ENCODE measurements around the gene ACSM3. TPM values are rescaled to one million over a fixed set of nuclear protein-coding genes. Genes with fewer than 3 reads are reported as not detected.
"Not testable (repeated sequence)": the region's sequence is repeated elsewhere in the genome, so short reads cannot be mapped to it uniquely, and the experiment has no call there.

ACSM3 gene
- total and polyA plus RNA-seq, 2 experiments from 2014 or later, result 1.8 to 4.5 TPM

- Histone ChIP-seq H3K36me3 (no peaks in the 10 kb centered on the region), H3K4me3 (no peak overlapping the region), H3K27ac (no peak overlapping the region), H3K27me3 (no peaks in the 10 kb centered on the region), H3K9me3 (ENCODE audit: low read depth) (no peaks in the 10 kb centered on the region), H3K4me1 (ENCODE audit: low read depth) (no peaks in the 10 kb centered on the region)
- TF ChIP-seq, protein P1, sequence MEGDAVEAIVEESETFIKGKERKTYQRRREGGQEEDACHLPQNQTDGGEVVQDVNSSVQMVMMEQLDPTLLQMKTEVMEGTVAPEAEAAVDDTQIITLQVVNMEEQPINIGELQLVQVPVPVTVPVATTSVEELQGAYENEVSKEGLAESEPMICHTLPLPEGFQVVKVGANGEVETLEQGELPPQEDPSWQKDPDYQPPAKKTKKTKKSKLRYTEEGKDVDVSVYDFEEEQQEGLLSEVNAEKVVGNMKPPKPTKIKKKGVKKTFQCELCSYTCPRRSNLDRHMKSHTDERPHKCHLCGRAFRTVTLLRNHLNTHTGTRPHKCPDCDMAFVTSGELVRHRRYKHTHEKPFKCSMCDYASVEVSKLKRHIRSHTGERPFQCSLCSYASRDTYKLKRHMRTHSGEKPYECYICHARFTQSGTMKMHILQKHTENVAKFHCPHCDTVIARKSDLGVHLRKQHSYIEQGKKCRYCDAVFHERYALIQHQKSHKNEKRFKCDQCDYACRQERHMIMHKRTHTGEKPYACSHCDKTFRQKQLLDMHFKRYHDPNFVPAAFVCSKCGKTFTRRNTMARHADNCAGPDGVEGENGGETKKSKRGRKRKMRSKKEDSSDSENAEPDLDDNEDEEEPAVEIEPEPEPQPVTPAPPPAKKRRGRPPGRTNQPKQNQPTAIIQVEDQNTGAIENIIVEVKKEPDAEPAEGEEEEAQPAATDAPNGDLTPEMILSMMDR (IDR thresholded peaks at IDR 0.05; ENCODE audit: low read depth, low read length), result no peak
- DNase-seq (ENCODE audit: low read depth in 1 of 2, low spot score in 1 of 2), result no peak
These were observed 2.6 kb upstream of the ACSM3 start for GRCh38 chr16:20761175-20761574.

DNA sequence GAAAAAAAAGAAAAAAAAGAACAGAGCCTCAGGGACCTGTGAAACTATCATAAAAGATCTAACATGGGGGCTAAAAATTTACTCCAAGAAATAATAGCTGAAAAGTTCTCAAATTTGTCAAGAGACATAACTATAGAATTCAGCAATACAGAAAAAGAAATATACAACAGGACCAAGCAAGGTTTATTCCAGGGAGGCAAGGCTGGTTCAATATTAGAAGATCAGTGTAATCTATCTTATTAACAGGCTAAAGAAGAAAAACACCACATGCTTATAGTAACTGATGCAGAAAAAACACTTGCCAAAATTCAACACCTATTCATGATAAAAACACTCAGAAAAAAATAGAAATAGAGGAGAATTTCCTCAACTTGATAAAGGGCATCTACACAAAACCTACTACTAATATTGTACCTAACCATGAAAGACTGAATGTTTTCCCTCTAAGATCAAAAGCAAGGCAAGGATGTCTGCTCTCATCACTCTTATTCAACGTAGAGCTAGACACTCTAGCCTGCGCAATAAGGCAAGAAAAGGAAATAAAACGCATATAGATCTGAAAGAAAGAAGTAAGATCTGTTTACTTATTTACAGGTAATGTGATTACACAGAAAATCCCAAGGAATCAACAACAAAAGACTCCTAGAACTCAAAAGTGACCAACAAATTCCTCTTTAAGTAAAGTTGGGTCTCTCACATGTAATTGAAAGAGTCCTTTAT is 1.2 kb upstream of the ACSM3 start:
- DNase-seq (ENCODE audit: low read depth in 1 of 2, low spot score in 1 of 2), result no peak
- Histone ChIP-seq H3K9me3 (ENCODE audit: low read depth) (no peaks in the 10 kb centered on the region), H3K27me3 (no peaks in the 10 kb centered on the region), H3K4me3 (no peak overlapping the region), H3K36me3 (no peaks in the 10 kb centered on the region), H3K4me1 (ENCODE audit: low read depth) (no peaks in the 10 kb centered on the region), H3K27ac (no peak overlapping the region)
- TF ChIP-seq, protein P1 (IDR thresholded peaks at IDR 0.05; ENCODE audit: low read depth, low read length), result no peak

DNA sequence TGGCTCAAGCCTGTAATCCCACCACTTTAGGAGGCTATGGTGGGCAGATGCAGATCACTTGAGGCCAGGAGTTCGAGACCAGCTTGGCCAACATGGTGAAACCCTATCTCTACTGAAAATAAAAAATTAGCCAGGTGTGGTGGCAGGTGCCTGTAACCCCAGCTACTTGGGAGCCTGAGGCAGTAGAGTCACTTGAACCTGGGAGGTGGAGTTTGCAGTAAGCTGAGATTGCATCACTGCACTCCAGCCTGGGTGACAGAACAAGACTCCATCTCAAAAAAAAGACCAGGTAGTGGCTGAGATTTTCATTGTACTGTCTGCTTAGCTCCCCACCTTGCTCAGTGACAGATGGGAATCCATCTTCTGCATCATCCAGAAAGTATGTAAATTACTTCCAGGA is 634 bp downstream of the ACSM3 start:
- H3K36me3 ChIP-seq; H3K4me3 ChIP-seq; H3K27me3 ChIP-seq; H3K9me3 ChIP-seq (ENCODE audit: low read depth); H3K27ac ChIP-seq; DNase-seq (ENCODE audit: low read depth in 1 of 2, low spot score in 1 of 2); H3K4me1 ChIP-seq (ENCODE audit: low read depth): not testable (repeated sequence)

DNA sequence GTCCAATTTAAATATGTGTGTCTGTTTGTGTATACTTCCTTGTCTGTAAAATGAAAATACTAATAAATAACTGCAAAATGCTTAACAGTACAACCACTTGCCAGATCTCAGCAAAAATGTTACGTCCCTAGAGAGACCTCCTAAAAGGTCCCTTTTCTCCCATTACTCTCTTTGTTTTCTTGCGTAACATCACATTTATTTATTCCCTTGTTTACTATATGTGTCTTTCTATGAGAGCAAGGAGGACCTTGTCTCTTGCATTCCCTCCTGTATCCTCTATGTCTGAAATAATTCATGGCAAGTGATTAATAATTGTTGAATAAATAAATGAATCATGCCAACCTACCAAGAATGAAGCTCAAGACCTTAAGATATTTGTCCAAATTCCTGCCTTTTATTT is 1.9 kb downstream of the ACSM3 start:
- DNase-seq (ENCODE audit: low read depth in 1 of 2, low spot score in 1 of 2), result no peak
- TF ChIP-seq, protein P1 (IDR thresholded peaks at IDR 0.05; ENCODE audit: low read depth, low read length), result no peak
- no peak overlapping the region for H3K27ac ChIP-seq

GRCh38 chr16:20766294-20766693 is 2.5 kb downstream of the ACSM3 start:
- Histone ChIP-seq H3K9me3 (ENCODE audit: low read depth) (no peaks in the 10 kb centered on the region), H3K4me1 (ENCODE audit: low read depth) (no peaks in the 10 kb centered on the region), H3K27ac (no peak overlapping the region), H3K27me3 (no peaks in the 10 kb centered on the region), H3K36me3 (no peaks in the 10 kb centered on the region), H3K4me3 (no peak overlapping the region)
- TF ChIP-seq, protein P1 (IDR thresholded peaks at IDR 0.05; ENCODE audit: low read depth, low read length), result no peak
- no peak for DNase-seq (ENCODE audit: low read depth in 1 of 2, low spot score in 1 of 2)

More for the DNA sequence above, 1.9 kb downstream of the ACSM3 start:
- Histone ChIP-seq H3K36me3 (no peaks in the 10 kb centered on the region), H3K27me3 (no peaks in the 10 kb centered on the region), H3K4me1 (ENCODE audit: low read depth) (no peaks in the 10 kb centered on the region), H3K9me3 (ENCODE audit: low read depth) (no peaks in the 10 kb centered on the region), H3K4me3 (no peak overlapping the region)

GRCh38 chr16:20767577-20767976 is 3.8 kb downstream of the ACSM3 start:
- no peak for DNase-seq (ENCODE audit: low read depth in 1 of 2, low spot score in 1 of 2)
- Histone ChIP-seq H3K27me3 (no peaks in the 10 kb centered on the region), H3K36me3 (no peaks in the 10 kb centered on the region), H3K4me3 (no peak overlapping the region), H3K27ac (no peak overlapping the region), H3K9me3 (ENCODE audit: low read depth) (no peaks in the 10 kb centered on the region), H3K4me1 (ENCODE audit: low read depth) (no peaks in the 10 kb centered on the region)
- TF ChIP-seq, protein P1 (IDR thresholded peaks at IDR 0.05; ENCODE audit: low read depth, low read length), result no peak

Data from cardiac muscle cell (in vitro differentiated cells and primary cell).